Body of pancreas (tissue), 4 donors: ENCODE measurements around the gene KRTAP3-3. TPM values are rescaled to one million over a fixed set of nuclear protein-coding genes. Genes with fewer than 3 reads are reported as not detected.
"Not testable (repeated sequence)": the region's sequence is repeated elsewhere in the genome, so short reads cannot be mapped to it uniquely, and the experiment has no call there.

Experiments used
- ATAC-seq: fragments of 150-250 bp; one replicate; pipeline ENCODE4 v1.9.1; 2016
- DNase-seq, 4 donors: peaks; one replicate each; pipeline ENCODE4 v3.0.0-alpha.2; 2019
- H3K27ac ChIP-seq, 4 donors: fragments of 200-600 bp; sonication (generic); 1 replicate in 3 of 4; 2 replicates in 1 of 4; pipeline versions ENCODE4 v1.5.1 to v1.6.1; 2016 to 2019; ENCODE audit warnings: mild to moderate bottlenecking in 1 of 4, mixed read lengths in 1 of 4, moderate library complexity in 1 of 4
- H3K27me3 ChIP-seq, 2 donors: fragments of 200-600 bp; sonication (generic); one replicate each; pipeline ENCODE4 v1.6.0; 2016; ENCODE audit warnings: mild to moderate bottlenecking in 1 of 2
- H3K36me3 ChIP-seq, 2 donors: fragments of 200-600 bp; sonication (generic); replicated peaks in 1 of 2; 2 replicates each; pipeline ENCODE4 v1.5.1; 2016; ENCODE audit warnings: low read depth in 2 of 2; ENCODE audit not compliant: insufficient read depth in 1 of 2
- H3K4me1 ChIP-seq: fragments of 200-600 bp; sonication (generic); one replicate; pipeline ENCODE4 v1.6.0; 2016
- H3K4me3 ChIP-seq, 2 donors: fragments of 200-600 bp; sonication (generic); 1 replicate in 1 of 2; 2 replicates in 1 of 2; pipeline ENCODE4 v1.5.1; 2016 to 2019
- H3K9me3 ChIP-seq, 3 donors: fragments of 200-600 bp; sonication (generic); 1 replicate in 2 of 3; 2 replicates in 1 of 3; pipeline ENCODE4 v1.5.1; 2016
- CTCF ChIP-seq, 7 experiments: fragments of 450-650 bp in 4 of 7; fragments of 200-600 bp in 3 of 7; sonication (generic) in 3 of 7; IDR thresholded peaks; one replicate each; pipeline ENCODE4 v1.5.1; 2016 to 2019; ENCODE audit warnings: antibody characterized with exemption in 7 of 7
- POLR2A ChIP-seq, 3 donors: fragments of 450-650 bp; IDR thresholded peaks; one replicate each; pipeline ENCODE4 v1.6.1; 2016; ENCODE audit warnings: antibody characterized with exemption in 3 of 3, mild to moderate bottlenecking in 2 of 3
- WGBS, 2 donors: methylation state at CpG; one replicate each; pipeline ENCODE4 v1.1.5; 2017; 5-methylcytosine and 5-hydroxymethylcytosine counted together
- intact Hi-C: fragments of 100-400 bp; cut with DNase I; formaldehyde crosslinking; loops from one replicate; pipeline ENCODE4 v1.15.1; 2023
- total RNA-seq, 2 donors: library from RNA; depleted of rRNA; stranded (reverse); fragments of >200 nt; gene quantifications; one replicate each; pipeline ENCODE4 v1.1.0, GENCODE V29; 2016

KRTAP3-3 gene
- not detected for total RNA-seq

DNA sequence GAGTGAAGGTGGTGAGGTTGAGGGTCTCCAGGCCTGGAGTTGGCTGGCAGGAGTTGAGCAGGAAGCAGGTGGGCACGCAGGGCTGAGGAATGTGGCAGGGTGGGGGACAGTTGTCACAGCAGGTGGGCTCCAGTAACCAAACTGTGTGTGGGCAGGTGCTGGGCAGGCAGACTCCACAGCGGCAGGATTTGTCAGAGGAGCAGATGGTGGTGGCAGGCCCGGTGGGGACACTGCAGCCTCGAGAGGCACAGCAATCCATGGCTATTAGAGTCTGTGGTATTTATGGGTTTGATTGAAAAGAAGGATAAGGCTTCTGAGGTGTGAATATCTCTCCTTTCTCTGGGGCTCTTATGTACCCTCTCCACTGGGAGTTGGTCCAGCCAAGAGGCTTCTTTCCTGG lies at the start of gene KRTAP3-3:
KRTAP3-3 (minus strand) TSS at position 326 of the 400 bp plus-strand sequence; CDS start at position 259, 67 bp downstream.
- intact Hi-C loops, result no loop called here
- ATAC-seq, result no peak

GRCh38 chr17:41042953-41043352 lies 49.0 kb upstream of the KRTAP3-3 start:
- ATAC-seq, result no peak
- TF ChIP-seq CTCF (IDR thresholded peaks at IDR 0.05) (no peak), POLR2A (IDR thresholded peaks at IDR 0.05) (no peak)
- DNase-seq, result no peak
- H3K27ac ChIP-seq, result no peak overlapping the region
- no peaks in the 10 kb centered on the region for H3K36me3 ChIP-seq
- H3K4me1 ChIP-seq, result peaks cover 13% of the 10 kb centered on the region
- WGBS, 2 donors, result 96 to 100% methylated on average over 1 of the region's 1 CpG
- intact Hi-C loops, result no loop called here
- no peaks in the 10 kb centered on the region for H3K9me3 ChIP-seq
- no peak overlapping the region for H3K4me3 ChIP-seq
- H3K27me3 ChIP-seq, result no peaks in the 10 kb centered on the region

More for the DNA sequence above, at the start of gene KRTAP3-3:
- 46 to 54% methylated on average over 4 of the region's 4 CpGs for WGBS, 2 donors
- no peak for DNase-seq
- Histone ChIP-seq H3K4me1 (peaks cover 4% of the 10 kb centered on the region), H3K27ac (no peak within 1 kb of the TSS), H3K27me3 (no peaks in the 10 kb centered on the region), H3K36me3 (no peaks in the 10 kb centered on the region), H3K4me3 (no peak within 1 kb of the TSS), H3K9me3 (no peaks in the 10 kb centered on the region)
- no peak for TF ChIP-seq CTCF (IDR thresholded peaks at IDR 0.05)
- no peak for TF ChIP-seq POLR2A (IDR thresholded peaks at IDR 0.05)

DNA sequence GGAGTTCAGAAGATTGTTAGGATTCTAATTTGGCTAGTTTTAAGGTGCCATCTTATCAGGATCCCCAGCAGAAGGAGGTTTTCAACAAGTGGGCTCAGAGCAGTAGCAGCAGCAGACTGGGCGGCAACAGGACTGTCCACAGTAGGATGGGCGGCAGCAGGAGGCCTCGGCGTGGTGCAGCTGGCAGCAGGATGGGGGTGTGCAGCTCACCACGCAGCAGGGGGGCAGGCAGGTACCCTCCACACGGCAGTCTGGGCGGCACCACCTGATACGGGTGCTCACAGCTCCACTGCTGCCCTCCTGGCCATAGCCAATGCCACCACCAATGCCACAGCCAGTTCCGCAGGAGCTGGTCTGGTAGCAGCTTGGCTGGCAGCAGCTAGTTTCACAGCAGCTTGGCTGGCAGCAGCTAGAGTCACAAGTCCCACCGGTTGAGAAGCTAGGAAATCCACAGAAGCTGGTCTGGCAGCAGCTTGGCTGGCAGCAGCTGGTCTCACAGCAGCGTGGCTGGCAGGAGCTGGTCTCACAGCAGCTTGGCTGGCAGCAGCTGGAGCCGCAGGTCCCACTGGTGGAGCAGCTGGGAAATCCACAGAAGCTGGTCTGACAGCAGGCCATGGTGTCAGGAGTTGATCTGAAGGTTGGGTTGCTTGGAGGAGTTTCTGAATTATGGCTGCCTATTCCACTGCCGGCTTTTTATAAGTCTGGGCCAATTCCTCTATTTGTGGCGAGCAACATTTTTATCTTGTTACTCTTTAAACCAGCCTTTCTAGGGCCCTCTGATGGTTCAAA lies 47.0 kb upstream of the KRTAP3-3 start, which contains the start of gene KRTAP1-1:
KRTAP1-1 (minus strand) TSS at position 668 of the 789 bp plus-strand sequence; CDS start at position 615, 53 bp downstream.
- H3K9me3 ChIP-seq, H3K27me3 ChIP-seq, intact Hi-C loops, H3K4me3 ChIP-seq, H3K36me3 ChIP-seq: not testable (repeated sequence)
- Histone ChIP-seq H3K27ac (peak within 1 kb of the TSS in 3 of 4 donors; percentile 35 to 60 (median 49)), H3K4me1 (peaks cover 13% of the 10 kb centered on the region)
- 48% methylated on average over 11 to 14 of the region's 14 CpGs for WGBS, 2 donors
- ATAC-seq, result peak; percentile 73
- DNase-seq, result peak; percentile 62 to 82 (median 71)
- TF ChIP-seq CTCF (IDR thresholded peaks at IDR 0.05), result peak in 3 of 7 experiments; percentile 23 to 40 (median 32)

GRCh38 chr17:41037853-41038350 lies 43.9 kb upstream of the KRTAP3-3 start:
- H3K27ac ChIP-seq, result no peak overlapping the region
- 66 to 79% methylated on average over 2 of the region's 2 CpGs for WGBS, 2 donors

GRCh38 chr17:41034346-41034935 lies 40.5 kb upstream of the KRTAP3-3 start, which contains the start of gene KRTAP1-3:
KRTAP1-3 (minus strand) TSS chr17:41034874; CDS start chr17:41034821, 53 bp downstream.
- WGBS, 2 donors, result 87 to 89% methylated on average over 7 to 10 of the region's 10 CpGs
- H3K9me3 ChIP-seq, H3K27ac ChIP-seq, H3K4me1 ChIP-seq, H3K4me3 ChIP-seq, ATAC-seq, H3K36me3 ChIP-seq, H3K27me3 ChIP-seq, DNase-seq, intact Hi-C loops: not testable (repeated sequence)

More at GRCh38 chr17:41037853-41038350, 43.9 kb upstream of the KRTAP3-3 start:
- Histone ChIP-seq H3K9me3 (no peaks in the 10 kb centered on the region), H3K27me3 (no peaks in the 10 kb centered on the region), H3K36me3 (no peaks in the 10 kb centered on the region), H3K4me3 (no peak overlapping the region), H3K4me1 (peaks cover 13% of the 10 kb centered on the region)
- TF ChIP-seq CTCF (IDR thresholded peaks at IDR 0.05), result no peak
- TF ChIP-seq POLR2A (IDR thresholded peaks at IDR 0.05), result no peak
- DNase-seq (no peak), ATAC-seq (no peak)
- intact Hi-C loops, result no loop called here
